ENCODE data around the gene CRABP2. TPM values are rescaled to one million over a fixed set of nuclear protein-coding genes. Genes with fewer than 3 reads are reported as not detected.
A peak's percentile ranks its signal among the peaks of the same experiment; 100 is the strongest.

Gene CRABP2
- total and polyA plus RNA-seq, 2 of the 13 experiments (the other 11 are each of a cell fraction or from before 2014, with no cell fraction given) = 0.40 to 0.60 TPM

- TF ChIP-seq SMAD9 (CRISPR knock-in tag; IDR thresholded peaks at IDR 0.05) (no peak), THAP8 (CRISPR knock-in tag; IDR thresholded peaks at IDR 0.05; ENCODE audit: borderline replicate concordance) (no peak), RAD21 (CRISPR knock-in tag; IDR thresholded peaks at IDR 0.05) (peak; percentile 51; the same call in 1 of the 2 replicates), HIVEP1 (CRISPR knock-in tag; IDR thresholded peaks at IDR 0.05) (no peak), MBNL3 (CRISPR knock-in tag; conservative IDR thresholded peaks at IDR 0.05) (no peak), HBP1 (CRISPR knock-in tag; IDR thresholded peaks at IDR 0.05; ENCODE audit: low read depth) (no peak), MEIS1 (CRISPR knock-in tag; IDR thresholded peaks at IDR 0.05; ENCODE audit: borderline replicate concordance) (no peak), PRDM10 (CRISPR knock-in tag; IDR thresholded peaks at IDR 0.05; ENCODE audit: low read depth) (0 out of 2 replicates have a peak, but pooled peaks have one; percentile 37), GLI4 (CRISPR knock-in tag; IDR thresholded peaks at IDR 0.05; ENCODE audit: borderline replicate concordance) (no peak), CREB3 (CRISPR knock-in tag; IDR thresholded peaks at IDR 0.05) (no peak), ZSCAN29 (CRISPR knock-in tag; conservative IDR thresholded peaks at IDR 0.05) (no peak), NFE2L2 (IDR thresholded peaks at IDR 0.05; ENCODE audit: low read length) (no peak), ZNF768 (CRISPR knock-in tag; IDR thresholded peaks at IDR 0.05) (no peak), KMT2A (CRISPR knock-in tag; IDR thresholded peaks at IDR 0.05) (no peak), THAP11 (CRISPR knock-in tag; IDR thresholded peaks at IDR 0.05) (peak; percentile 50; the same call in 1 of the 2 replicates), SP1 (IDR thresholded peaks at IDR 0.05) (no peak), SP1 (CRISPR knock-in tag; IDR thresholded peaks at IDR 0.05) (0 out of 2 replicates have a peak, but pooled peaks have one; percentile 12), ZNF761 (CRISPR knock-in tag; conservative IDR thresholded peaks at IDR 0.05) (no peak), ZNF580 (CRISPR knock-in tag; IDR thresholded peaks at IDR 0.05; ENCODE audit: borderline replicate concordance, low read depth) (no peak), ZC3H4 (CRISPR knock-in tag; IDR thresholded peaks at IDR 0.05; ENCODE audit: borderline replicate concordance) (no peak), ZIK1 (CRISPR knock-in tag; IDR thresholded peaks at IDR 0.05; ENCODE audit: borderline replicate concordance, low read depth) (no peak), STAG1 (CRISPR knock-in tag; IDR thresholded peaks at IDR 0.05) (peak; percentile 64), SP5 (CRISPR knock-in tag; IDR thresholded peaks at IDR 0.05; ENCODE audit: borderline replicate concordance, low read depth) (no peak)
Measured at GRCh38 chr1:156726549-156727226, 21.3 kb upstream of the CRABP2 start (continued).
